Measurements from ENCODE around the gene BDH2. TPM values are rescaled to one million over a fixed set of nuclear protein-coding genes. Genes with fewer than 3 reads are reported as not detected.

Gene BDH2
- total RNA-seq, 1 donor: 19.9 TPM

- DNase-seq (ENCODE audit: low read depth in 2 of 3, low spot score in 2 of 3): no peak
These were observed 68.8 kb downstream of the BDH2 start for GRCh38 chr4:103030791-103031190.

- no peak for DNase-seq (ENCODE audit: low read depth in 2 of 3, low spot score in 2 of 3)
These were observed 70.3 kb downstream of the BDH2 start for GRCh38 chr4:103029300-103029699.

Other genes with a start within 250 kb of the BDH2 start
- 11.0 TPM for gene CISD2, start 230.8 kb downstream of the BDH2 start, total RNA-seq
- gene SLC9B1, start 80.1 kb downstream of the BDH2 start, total RNA-seq: 0.81 TPM
- gene SLC9B2, start 23.1 kb downstream of the BDH2 start, total RNA-seq: 22.6 TPM
- 1.3 TPM for gene CENPE, start 98.5 kb upstream of the BDH2 start, total RNA-seq

All from hematopoietic multipotent progenitor cell (in vitro differentiated cells).